GM12891 (cell line): ENCODE data around the gene MLST8.

ENCODE experiments used
- POLR2A ChIP-seq: IDR thresholded peaks from 2 replicates; pipeline ENCODE4 v1.6.1; 2011; ENCODE audit warnings: low read depth, low read length, control low read depth
- SPI1 ChIP-seq: IDR thresholded peaks from 2 replicates; pipeline ENCODE4 v1.6.1; 2011; ENCODE audit warnings: low read depth, low read length, control low read depth
- TAF1 ChIP-seq: IDR thresholded peaks from 2 replicates; pipeline ENCODE4 v1.6.1; 2011; ENCODE audit warnings: low read depth, low read length, control low read depth

- no peak for TF ChIP-seq POLR2A
- TF ChIP-seq TAF1: no peak
- TF ChIP-seq SPI1: no peak
Measured at GRCh38 chr16:2174396-2175131, 30.7 kb upstream of the MLST8 start.
